GM19468 (cell line): ENCODE results near the gene CLSTN1.
"Not testable (repeated sequence)": the region's sequence is repeated elsewhere in the genome, so short reads cannot be mapped to it uniquely, and the experiment has no call there.

Experiments
- ATAC-seq: cut with Tn5 transposase; IDR thresholded peaks from one replicate; pipeline ENCODE4 v1.9.1; 2021; ENCODE audit warnings: mild to moderate bottlenecking, moderate library complexity, moderate number of reproducible peaks; ENCODE audit not compliant: unreplicated experiment; ENCODE audit errors: extremely low read depth

The CLSTN1 gene

GRCh38 chr1:9721606-9722377 lies 102.0 kb downstream of the CLSTN1 start:
- ATAC-seq: no peak

- no peak for ATAC-seq
Observed at GRCh38 chr1:9720785-9721605, 102.8 kb downstream of the CLSTN1 start.

- ATAC-seq: no peak
Observed at GRCh38 chr1:9719978-9720722, 103.6 kb downstream of the CLSTN1 start.

GRCh38 chr1:9718006-9718680 lies 105.6 kb downstream of the CLSTN1 start:
- no peak for ATAC-seq

GRCh38 chr1:9717193-9718005 lies 106.4 kb downstream of the CLSTN1 start:
- ATAC-seq: no peak

- ATAC-seq: no peak
Observed at GRCh38 chr1:9716404-9717192, 107.2 kb downstream of the CLSTN1 start.

GRCh38 chr1:9715536-9716226 lies 108.1 kb downstream of the CLSTN1 start:
- ATAC-seq: no peak

GRCh38 chr1:9714257-9714718 lies 109.5 kb downstream of the CLSTN1 start:
- ATAC-seq: no peak

- not testable (repeated sequence) for ATAC-seq
Observed at GRCh38 chr1:9712767-9713166, 111.0 kb downstream of the CLSTN1 start.

- ATAC-seq: no peak
Observed at GRCh38 chr1:9711466-9712020, 112.2 kb downstream of the CLSTN1 start.

GRCh38 chr1:9710037-9710436 lies 113.7 kb downstream of the CLSTN1 start:
- no peak for ATAC-seq

- ATAC-seq: no peak
Observed at GRCh38 chr1:9706178-9706577, 117.6 kb downstream of the CLSTN1 start.

- no peak for ATAC-seq
Observed at GRCh38 chr1:9705337-9706093, 118.2 kb downstream of the CLSTN1 start.

GRCh38 chr1:9703681-9704080 lies 120.1 kb downstream of the CLSTN1 start:
- ATAC-seq: no peak

GRCh38 chr1:9703165-9703509 lies 120.6 kb downstream of the CLSTN1 start:
- no peak for ATAC-seq

GRCh38 chr1:9701665-9702064 lies 122.1 kb downstream of the CLSTN1 start:
- no peak for ATAC-seq

- ATAC-seq: no peak
Observed at GRCh38 chr1:9700340-9700739, 123.4 kb downstream of the CLSTN1 start.
